Stimulated activated CD4-positive, alpha-beta T cell treated with anti-CD3 and anti-CD28 coated beads, Interleukin-4, amount 100 ng/mL, for 48 hours (primary cell): ENCODE data around the gene CEACAM19.
"Not testable (repeated sequence)": the region's sequence is repeated elsewhere in the genome, so short reads cannot be mapped to it uniquely, and the experiment has no call there.

ENCODE experiments used
- DNase-seq, 2 donors: peaks; one replicate each; pipeline ENCODE4 v3.0.0-alpha.2; 2020; ENCODE audit warnings: low read depth in 2 of 2

The CEACAM19 gene

GRCh38 chr19:44645407-44646048 lies 25.8 kb upstream of the CEACAM19 start:
- no peak for DNase-seq

- no peak for DNase-seq
Observed at GRCh38 chr19:44646049-44646416, 25.2 kb upstream of the CEACAM19 start.

- no peak for DNase-seq
Observed at GRCh38 chr19:44647144-44647543, 24.1 kb upstream of the CEACAM19 start.

- no peak for DNase-seq
Observed at GRCh38 chr19:44648631-44649251, 22.5 kb upstream of the CEACAM19 start.

GRCh38 chr19:44649578-44650145 lies 21.6 kb upstream of the CEACAM19 start:
- DNase-seq: no peak

GRCh38 chr19:44653343-44653742 lies 17.9 kb upstream of the CEACAM19 start:
- DNase-seq: no peak

- peak; percentile 63 for DNase-seq
Observed at GRCh38 chr19:44653977-44654774, 17.1 kb upstream of the CEACAM19 start.

GRCh38 chr19:44657211-44657921 lies 13.9 kb upstream of the CEACAM19 start:
- peak; percentile 61 to 77 for DNase-seq

GRCh38 chr19:44658069-44658733 lies 13.1 kb upstream of the CEACAM19 start:
- no peak for DNase-seq

GRCh38 chr19:44660081-44660480 lies 11.2 kb upstream of the CEACAM19 start:
- DNase-seq: no peak

GRCh38 chr19:44661205-44661604 lies 10.1 kb upstream of the CEACAM19 start:
- DNase-seq: no peak

GRCh38 chr19:44661904-44662303 lies 9.4 kb upstream of the CEACAM19 start:
- no peak for DNase-seq

GRCh38 chr19:44662691-44663385 lies 8.4 kb upstream of the CEACAM19 start:
- DNase-seq: no peak

- no peak for DNase-seq
Observed at GRCh38 chr19:44663996-44664395, 7.3 kb upstream of the CEACAM19 start.

- DNase-seq: no peak
Observed at GRCh38 chr19:44664976-44665375, 6.3 kb upstream of the CEACAM19 start.

GRCh38 chr19:44666852-44667556 lies 4.3 kb upstream of the CEACAM19 start:
- DNase-seq: no peak

- DNase-seq: no peak
Observed at GRCh38 chr19:44668985-44669764, 2.1 kb upstream of the CEACAM19 start.

GRCh38 chr19:44670027-44670426 lies 1.3 kb upstream of the CEACAM19 start:
- not testable (repeated sequence) for DNase-seq

- DNase-seq: no peak
Observed at GRCh38 chr19:44672226-44672625, 944 bp downstream of the CEACAM19 start.
